BLaER1 treated with 17β-estradiol and CSF1 and Interleukin-3, amounts not matched to agents 10 nM and 100 nM (cell line): ENCODE measurements around the gene FARP1.

Experiments
- H3K27ac ChIP-seq, 11 experiments: shearing (Covaris generic); formaldehyde crosslinking; 2 replicates each; pipeline ENCODE4 v1.8.1; 2022
- H3K27me3 ChIP-seq, 11 experiments: shearing (Covaris generic); formaldehyde crosslinking; 2 replicates each; pipeline ENCODE4 v1.8.1; 2022
- H3K36me3 ChIP-seq, 11 experiments: shearing (Covaris generic); formaldehyde crosslinking; 2 replicates each; pipeline ENCODE4 v1.8.1; 2022
- H3K4me1 ChIP-seq, 10 experiments: shearing (Covaris generic); formaldehyde crosslinking; 2 replicates each; pipeline ENCODE4 v1.8.1; 2022
- H3K4me2 ChIP-seq, 11 experiments: shearing (Covaris generic); formaldehyde crosslinking; 2 replicates each; pipeline ENCODE4 v1.8.1; 2022
- H3K4me3 ChIP-seq, 10 experiments: shearing (Covaris generic); formaldehyde crosslinking; 2 replicates each; pipeline ENCODE4 v1.8.1; 2022
- H3K9ac ChIP-seq, 11 experiments: shearing (Covaris generic); formaldehyde crosslinking; 2 replicates each; pipeline ENCODE4 v1.8.1; 2022
- H3K9me3 ChIP-seq, 11 experiments: shearing (Covaris generic); formaldehyde crosslinking; replicated peaks in 1 of 11; 2 replicates each; pipeline ENCODE4 v1.8.1; 2022
- H4K20me1 ChIP-seq, 11 experiments: shearing (Covaris generic); formaldehyde crosslinking; 2 replicates each; pipeline ENCODE4 v1.8.1; 2022
- Cebpa-rat ChIP-seq, 11 experiments: shearing (Covaris generic); IDR thresholded peaks; 2 replicates each; pipeline ENCODE4 v1.8.1; 2022

The FARP1 gene

DNA sequence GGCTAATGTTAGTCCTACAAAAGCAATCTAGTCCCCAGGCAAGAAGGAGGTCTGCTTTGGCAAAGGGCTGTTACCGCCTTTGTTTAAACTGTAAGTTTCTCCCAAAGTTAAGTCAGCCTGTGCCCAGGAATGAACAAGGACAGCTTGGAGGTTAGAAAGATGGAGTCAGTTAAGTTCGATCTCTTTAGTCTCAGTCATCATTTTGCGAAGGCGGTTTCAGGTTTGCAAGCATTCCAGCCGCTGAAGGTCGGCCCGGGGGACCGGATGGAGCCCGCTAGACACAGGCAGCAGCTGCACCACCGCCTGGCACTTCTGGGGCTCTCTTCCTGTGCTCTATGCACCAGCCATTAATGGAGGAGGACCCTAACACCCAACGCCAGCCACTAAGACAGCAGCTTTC lies 342.7 kb downstream of the FARP1 start:
- peak overlapping the region in 7 of 11 experiments; percentile 11 to 71 (median 46); a peak in 10 of 22 replicates for H3K27ac ChIP-seq
- peak overlapping the region in 10 of 11 experiments; percentile 22 to 91 (median 69); a peak in 18 of 22 replicates for H3K4me2 ChIP-seq
- H3K9ac ChIP-seq, result peak overlapping the region in 4 of 11 experiments; percentile 24 to 49 (median 42); a peak in 7 of 22 replicates
- peaks cover 99 to 100% (median 100%) of the 10 kb centered on the region in 11 experiments for H4K20me1 ChIP-seq
- no peak overlapping the region for H3K4me3 ChIP-seq
- peaks cover 68 to 95% (median 85%) of the 10 kb centered on the region in 10 experiments for H3K4me1 ChIP-seq
- no peaks in the 10 kb centered on the region for H3K9me3 ChIP-seq
- H3K36me3 ChIP-seq, result peaks cover 18 to 52% (median 35%) of the 10 kb centered on the region in 11 experiments; a peak in 21 of 22 replicates
- no peak for TF ChIP-seq Cebpa-rat (IDR thresholded peaks at IDR 0.05)
- H3K27me3 ChIP-seq, result no peaks in the 10 kb centered on the region

DNA sequence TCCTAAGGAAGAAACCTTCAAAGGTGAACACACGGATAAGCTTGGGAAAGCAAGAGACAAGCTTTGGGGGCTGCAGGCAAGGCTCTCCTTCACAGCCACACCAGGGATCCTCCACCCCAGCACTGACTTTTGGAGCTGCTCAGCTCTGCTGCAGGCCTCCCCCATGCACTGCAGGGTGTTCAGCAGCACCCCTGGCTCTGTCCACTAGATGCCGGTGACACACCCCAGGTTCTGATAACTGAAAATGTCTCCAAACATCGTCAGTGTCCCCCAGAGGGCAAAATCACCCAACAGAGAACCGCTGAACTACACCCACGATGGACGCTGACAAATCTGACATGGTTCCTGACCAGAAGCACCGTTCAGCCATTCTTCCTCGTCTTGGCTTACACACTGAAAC lies 343.5 kb downstream of the FARP1 start:
- Histone ChIP-seq H3K27ac (peak overlapping the region in 1 of 11 experiments; percentile 71; a peak in 1 of 22 replicates), H3K36me3 (peaks cover 10 to 52% (median 33%) of the 10 kb centered on the region in 11 experiments; a peak in 21 of 22 replicates), H3K4me1 (peaks cover 77 to 95% (median 88%) of the 10 kb centered on the region in 10 experiments), H3K4me3 (no peak overlapping the region), H4K20me1 (peaks cover 99 to 100% (median 100%) of the 10 kb centered on the region in 11 experiments), H3K9ac (no peak overlapping the region), H3K4me2 (peak overlapping the region in 6 of 11 experiments; percentile 6 to 91 (median 86); a peak in 10 of 22 replicates), H3K27me3 (no peaks in the 10 kb centered on the region), H3K9me3 (no peaks in the 10 kb centered on the region)
- TF ChIP-seq Cebpa-rat (IDR thresholded peaks at IDR 0.05), result no peak

DNA sequence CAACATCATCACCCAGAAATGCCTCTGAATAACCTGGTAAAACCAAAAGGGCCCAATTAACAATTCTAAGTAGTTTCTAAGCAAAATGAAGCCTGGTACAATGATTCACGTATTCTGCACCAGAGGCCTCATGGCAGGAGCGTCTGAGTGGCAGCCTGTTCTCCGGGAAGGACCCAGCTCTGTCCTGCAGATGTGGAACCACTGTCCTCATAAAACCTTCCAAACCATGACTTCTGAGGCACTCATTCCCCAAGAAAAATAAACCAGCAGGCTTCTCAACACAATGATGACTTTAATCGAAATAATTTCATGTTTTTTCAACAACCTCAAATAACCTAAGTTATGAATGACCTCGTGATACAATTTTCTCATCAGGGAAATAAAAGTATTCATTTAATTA lies 344.1 kb downstream of the FARP1 start:
- H3K4me2 ChIP-seq, result peak overlapping the region in 4 of 11 experiments; percentile 86 to 91 (median 86); a peak in 8 of 22 replicates
- no peak overlapping the region for H3K9ac ChIP-seq
- peaks cover 80 to 93% (median 87%) of the 10 kb centered on the region in 10 experiments for H3K4me1 ChIP-seq
- no peak overlapping the region for H3K4me3 ChIP-seq
- H4K20me1 ChIP-seq, result peaks cover 97 to 100% (median 100%) of the 10 kb centered on the region in 11 experiments
- TF ChIP-seq Cebpa-rat (IDR thresholded peaks at IDR 0.05), result no peak
- no peaks in the 10 kb centered on the region for H3K27me3 ChIP-seq
- peaks cover 5 to 46% (median 28%) of the 10 kb centered on the region in 11 experiments; a peak in 20 of 22 replicates for H3K36me3 ChIP-seq
- no peaks in the 10 kb centered on the region for H3K9me3 ChIP-seq
- no peak overlapping the region for H3K27ac ChIP-seq

DNA sequence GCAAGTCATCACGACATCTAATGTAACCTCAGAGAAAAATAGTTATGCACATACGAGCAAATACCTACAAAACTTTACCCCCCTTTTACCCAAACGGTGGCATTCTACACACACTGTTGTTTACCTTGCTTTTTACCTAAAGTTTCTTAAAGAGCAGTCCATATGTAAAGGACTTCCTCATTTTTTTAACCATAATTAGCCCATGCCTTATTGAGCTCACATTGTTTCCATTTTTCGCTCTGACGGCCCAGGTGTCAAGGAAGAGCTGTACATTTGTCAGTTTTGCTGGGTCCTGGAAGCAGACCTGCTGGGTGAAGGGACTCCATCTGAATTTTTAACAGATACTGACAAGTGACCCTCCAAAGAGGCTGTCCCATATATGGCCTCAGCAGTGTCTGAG lies 344.6 kb downstream of the FARP1 start:
- Histone ChIP-seq H3K27ac (no peak overlapping the region), H3K4me2 (peak overlapping the region in 10 of 11 experiments; percentile 8 to 43 (median 32); a peak in 17 of 22 replicates), H3K4me1 (peaks cover 81 to 93% (median 88%) of the 10 kb centered on the region in 10 experiments), H4K20me1 (peaks cover 97 to 100% (median 100%) of the 10 kb centered on the region in 11 experiments), H3K9ac (no peak overlapping the region), H3K27me3 (no peaks in the 10 kb centered on the region), H3K36me3 (peaks cover 5 to 44% (median 28%) of the 10 kb centered on the region in 11 experiments; a peak in 18 of 22 replicates), H3K4me3 (no peak overlapping the region), H3K9me3 (no peaks in the 10 kb centered on the region)
- TF ChIP-seq Cebpa-rat (IDR thresholded peaks at IDR 0.05), result no peak

DNA sequence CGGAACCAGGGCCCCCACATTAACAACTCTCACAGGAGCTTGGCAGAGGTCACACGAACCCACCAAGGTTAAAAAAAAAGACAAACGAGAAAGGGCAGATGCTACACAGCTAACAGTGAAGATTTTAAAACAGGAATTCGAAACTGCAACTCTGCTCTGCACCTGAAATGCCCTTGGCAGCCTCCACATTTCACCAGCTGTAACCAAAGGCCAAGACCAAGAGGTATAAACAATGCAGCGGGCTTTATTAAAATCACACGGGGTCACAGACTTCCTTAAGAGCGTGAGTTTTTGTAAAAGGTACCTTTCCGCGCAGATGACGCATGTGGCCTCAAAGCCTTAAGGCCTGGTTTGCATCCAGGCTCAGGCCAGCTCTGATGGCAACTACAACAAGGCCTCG lies 345.8 kb downstream of the FARP1 start:
- Histone ChIP-seq H3K27ac (no peak overlapping the region), H3K9me3 (no peaks in the 10 kb centered on the region), H3K4me1 (peaks cover 71 to 89% (median 83%) of the 10 kb centered on the region in 10 experiments), H3K4me3 (no peak overlapping the region), H3K4me2 (peak overlapping the region in 3 of 11 experiments; percentile 4 to 29 (median 21); a peak in 7 of 22 replicates), H3K27me3 (no peaks in the 10 kb centered on the region), H3K36me3 (peaks cover 5 to 44% (median 29%) of the 10 kb centered on the region in 11 experiments; a peak in 18 of 22 replicates), H3K9ac (no peak overlapping the region), H4K20me1 (peaks cover 97 to 100% (median 100%) of the 10 kb centered on the region in 11 experiments)
- TF ChIP-seq Cebpa-rat (IDR thresholded peaks at IDR 0.05), result no peak

DNA sequence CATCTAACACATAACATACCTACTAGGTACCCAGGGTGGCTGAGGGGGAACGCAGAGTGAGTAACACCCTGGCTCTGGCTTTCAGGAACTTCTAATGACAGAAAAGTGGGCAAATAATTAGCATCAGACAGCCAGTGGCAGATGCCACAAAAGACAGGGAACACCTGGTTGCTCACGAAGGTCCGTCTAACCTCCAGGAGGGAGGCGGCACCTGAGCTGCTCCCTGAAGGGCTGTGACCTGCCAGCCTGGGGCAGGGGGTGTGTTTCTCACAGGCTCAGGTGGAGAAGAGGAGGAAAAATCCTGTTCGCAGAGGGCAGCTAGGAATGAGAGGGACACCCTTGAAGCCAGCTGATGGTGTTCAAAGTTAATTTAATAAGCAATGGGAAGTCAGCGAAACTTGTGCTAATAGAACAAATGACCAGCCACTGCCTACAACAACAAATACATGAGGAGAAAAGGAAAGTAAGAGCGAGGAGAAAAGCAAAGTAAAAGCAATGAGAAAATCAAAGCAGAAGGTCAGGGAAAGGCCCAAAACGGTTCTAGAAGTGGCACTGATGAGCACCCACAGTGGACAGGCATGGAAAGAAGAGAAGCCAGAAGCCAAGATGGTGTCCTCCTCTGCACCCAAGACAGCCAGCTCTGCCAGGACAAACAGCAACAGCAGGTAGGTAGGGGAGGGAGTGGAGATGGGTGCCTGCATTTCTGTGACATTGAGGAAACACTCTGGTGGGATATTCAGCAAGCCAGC lies 346.7 kb downstream of the FARP1 start:
- no peak overlapping the region for H3K9ac ChIP-seq
- TF ChIP-seq Cebpa-rat (IDR thresholded peaks at IDR 0.05), result no peak
- no peak overlapping the region for H3K27ac ChIP-seq
- H3K4me2 ChIP-seq, result peak overlapping the region in 3 of 11 experiments; percentile 17 to 29 (median 21); a peak in 4 of 22 replicates
- H3K9me3 ChIP-seq, result no peaks in the 10 kb centered on the region
- H3K27me3 ChIP-seq, result no peaks in the 10 kb centered on the region
- H3K36me3 ChIP-seq, result peaks cover 5 to 48% (median 31%) of the 10 kb centered on the region in 11 experiments; a peak in 20 of 22 replicates
- H3K4me3 ChIP-seq, result no peak overlapping the region
- peaks cover 62 to 81% (median 74%) of the 10 kb centered on the region in 10 experiments for H3K4me1 ChIP-seq
- H4K20me1 ChIP-seq, result peaks cover 96 to 100% (median 99%) of the 10 kb centered on the region in 11 experiments

DNA sequence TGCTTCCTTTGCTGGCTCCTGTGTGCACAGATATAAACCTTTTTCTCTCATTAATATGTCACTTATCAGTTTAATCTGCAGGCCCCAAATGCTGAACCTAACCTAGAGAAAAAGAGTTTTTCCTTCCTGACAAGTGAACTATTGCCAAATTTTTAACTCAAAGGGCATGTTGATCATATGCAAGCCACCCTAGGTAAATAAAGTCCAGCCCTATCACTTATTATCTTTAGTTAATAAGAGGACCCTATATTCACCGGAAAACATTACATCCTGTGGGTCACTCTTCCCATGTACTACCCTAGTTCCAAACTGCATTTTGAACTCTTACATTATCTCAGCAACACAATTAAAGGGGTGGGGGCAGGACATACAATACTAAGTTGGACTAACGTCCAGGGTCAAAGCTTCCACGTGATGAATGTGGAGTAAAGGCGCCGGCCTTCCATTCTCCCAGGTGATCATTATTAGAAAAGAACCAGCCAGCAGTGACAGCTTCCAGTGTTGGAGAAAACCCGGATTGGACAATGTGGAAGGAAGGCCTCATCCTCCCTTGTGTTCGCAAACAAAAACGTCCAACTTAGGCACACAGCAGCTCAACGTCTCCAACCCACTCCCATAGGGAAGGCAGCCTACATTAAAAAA lies 347.4 kb downstream of the FARP1 start:
- peaks cover 96 to 100% (median 99%) of the 10 kb centered on the region in 11 experiments for H4K20me1 ChIP-seq
- H3K4me2 ChIP-seq, result peak overlapping the region in 3 of 11 experiments; percentile 13 to 25 (median 17); a peak in 5 of 22 replicates
- H3K9me3 ChIP-seq, result no peaks in the 10 kb centered on the region

DNA sequence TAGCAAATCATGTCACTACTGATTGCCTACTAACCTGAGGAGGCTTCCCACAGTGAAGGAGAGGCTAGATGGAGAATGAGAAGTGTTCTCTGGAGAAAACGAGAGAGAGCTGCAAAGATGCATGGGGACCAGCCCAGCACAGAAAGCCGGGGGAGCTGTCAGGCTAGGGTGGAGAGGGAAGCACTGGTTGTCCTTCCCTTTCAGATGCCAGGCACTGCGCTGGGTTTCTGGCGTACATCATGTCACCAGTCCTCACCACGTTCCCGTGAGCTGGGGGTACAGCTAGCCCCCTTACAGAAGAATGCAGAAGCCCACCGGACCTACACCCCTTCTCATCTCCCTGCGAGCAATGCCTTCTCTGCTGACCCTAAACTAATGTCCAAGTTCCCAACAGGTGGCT lies 348.0 kb downstream of the FARP1 start:
- Histone ChIP-seq H3K9ac (no peak overlapping the region), H3K36me3 (peaks cover 5 to 59% (median 38%) of the 10 kb centered on the region in 11 experiments; a peak in 20 of 22 replicates), H3K27me3 (no peaks in the 10 kb centered on the region), H3K9me3 (no peaks in the 10 kb centered on the region), H3K27ac (no peak overlapping the region), H3K4me1 (peaks cover 53 to 77% (median 64%) of the 10 kb centered on the region in 10 experiments), H3K4me2 (peak overlapping the region in 6 of 11 experiments; percentile 1 to 34 (median 14); a peak in 7 of 22 replicates), H3K4me3 (no peak overlapping the region), H4K20me1 (peaks cover 96 to 100% (median 99%) of the 10 kb centered on the region in 11 experiments)
- TF ChIP-seq Cebpa-rat (IDR thresholded peaks at IDR 0.05), result no peak

More for the DNA sequence above, 347.4 kb downstream of the FARP1 start:
- Histone ChIP-seq H3K4me1 (peaks cover 55 to 78% (median 67%) of the 10 kb centered on the region in 10 experiments), H3K27me3 (no peaks in the 10 kb centered on the region), H3K36me3 (peaks cover 5 to 54% (median 36%) of the 10 kb centered on the region in 11 experiments; a peak in 20 of 22 replicates), H3K9ac (no peak overlapping the region), H3K4me3 (no peak overlapping the region), H3K27ac (no peak overlapping the region)
- TF ChIP-seq Cebpa-rat (IDR thresholded peaks at IDR 0.05), result no peak
